Measurements from ENCODE around the gene CPA4. TPM values are rescaled to one million over a fixed set of nuclear protein-coding genes. Genes with fewer than 3 reads are reported as not detected.
"Not testable (repeated sequence)": the region's sequence is repeated elsewhere in the genome, so short reads cannot be mapped to it uniquely, and the experiment has no call there.

CPA4 gene
- total RNA-seq, 1 experiment from 2014 or later: 98.8 TPM

GRCh38 chr7:130301501-130302020 lies 8.6 kb downstream of the CPA4 start:
- no peak for DNase-seq (ENCODE audit: low read depth)

GRCh38 chr7:130302649-130303048 lies 9.7 kb downstream of the CPA4 start:
- no peak for DNase-seq (ENCODE audit: low read depth)

GRCh38 chr7:130303127-130303526 lies 10.2 kb downstream of the CPA4 start:
- no peak for DNase-seq (ENCODE audit: low read depth)

- DNase-seq (ENCODE audit: low read depth): no peak
Measured at GRCh38 chr7:130303551-130303950, 10.6 kb downstream of the CPA4 start.

GRCh38 chr7:130303982-130304381 lies 11.0 kb downstream of the CPA4 start:
- no peak for DNase-seq (ENCODE audit: low read depth)

- no peak for DNase-seq (ENCODE audit: low read depth)
Measured at GRCh38 chr7:130304878-130305277, 11.9 kb downstream of the CPA4 start.

- no peak for DNase-seq (ENCODE audit: low read depth)
Measured at GRCh38 chr7:130305433-130306042, 12.6 kb downstream of the CPA4 start.

- no peak for DNase-seq (ENCODE audit: low read depth)
Measured at GRCh38 chr7:130309986-130310385, 17.0 kb downstream of the CPA4 start.

GRCh38 chr7:130314305-130314704 lies 21.3 kb downstream of the CPA4 start:
- DNase-seq (ENCODE audit: low read depth): no peak

- no peak for DNase-seq (ENCODE audit: low read depth)
Measured at GRCh38 chr7:130319541-130319940, 26.6 kb downstream of the CPA4 start.

GRCh38 chr7:130321542-130322229 lies 28.7 kb downstream of the CPA4 start:
- not testable (repeated sequence) for DNase-seq (ENCODE audit: low read depth)

- no peak for DNase-seq (ENCODE audit: low read depth)
Measured at GRCh38 chr7:130322615-130323014, 29.7 kb downstream of the CPA4 start.

GRCh38 chr7:130324306-130324943 lies 31.5 kb downstream of the CPA4 start:
- DNase-seq (ENCODE audit: low read depth): no peak

- DNase-seq (ENCODE audit: low read depth): no peak
Measured at GRCh38 chr7:130329681-130330080, 36.7 kb downstream of the CPA4 start.

GRCh38 chr7:130332259-130333053 lies 39.5 kb downstream of the CPA4 start:
- DNase-seq (ENCODE audit: low read depth): no peak

GRCh38 chr7:130333832-130334231 lies 40.9 kb downstream of the CPA4 start:
- no peak for DNase-seq (ENCODE audit: low read depth)

- no peak for DNase-seq (ENCODE audit: low read depth)
Measured at GRCh38 chr7:130334274-130334673, 41.3 kb downstream of the CPA4 start.

GRCh38 chr7:130337410-130337971 lies 44.5 kb downstream of the CPA4 start:
- DNase-seq (ENCODE audit: low read depth): no peak

- no peak for DNase-seq (ENCODE audit: low read depth)
Measured at GRCh38 chr7:130338233-130338632, 45.3 kb downstream of the CPA4 start.

GRCh38 chr7:130341882-130342281 lies 48.9 kb downstream of the CPA4 start:
- DNase-seq (ENCODE audit: low read depth): no peak

GRCh38 chr7:130342701-130343380 lies 49.9 kb downstream of the CPA4 start:
- no peak for DNase-seq (ENCODE audit: low read depth)

Measured in Daoy (cell line).